OCI-LY1 (cell line): ENCODE data around the gene CLDN22.

Experiments
- H2AFZ ChIP-seq: fragments of 200-600 bp; sonication (generic), shearing (Covaris generic); 2 replicates; pipeline ENCODE4 v1.6.0; 2014; ENCODE audit warnings: antibody characterized with exemption, mild to moderate bottlenecking, low read length
- H3F3A ChIP-seq: fragments of 200-600 bp; sonication (generic), shearing (Covaris generic); 2 replicates; pipeline ENCODE4 v1.6.0; 2014; ENCODE audit warnings: mild to moderate bottlenecking, antibody characterized with exemption, low read length, moderate library complexity; ENCODE audit not compliant: insufficient read depth
- H3K27ac ChIP-seq: fragments of 200-600 bp; sonication (generic); 2 replicates; pipeline ENCODE4 v1.5.1; 2014; ENCODE audit warnings: low read length, mixed run types, mild to moderate bottlenecking, low read depth; ENCODE audit not compliant: poor library complexity, severe bottlenecking
- H3K27me3 ChIP-seq: fragments of 200-600 bp; sonication (generic); 2 replicates; pipeline ENCODE4 v1.6.0; 2014; ENCODE audit warnings: antibody characterized with exemption, mild to moderate bottlenecking, low read length, moderate library complexity; ENCODE audit not compliant: insufficient read depth
- H3K36me3 ChIP-seq: fragments of 200-600 bp; sonication (generic); 2 replicates; pipeline ENCODE4 v1.6.1; 2014; ENCODE audit warnings: mild to moderate bottlenecking, antibody characterized with exemption, low read length, moderate library complexity, mixed read lengths; ENCODE audit not compliant: insufficient read depth
- H3K4me1 ChIP-seq: fragments of 200-600 bp; sonication (generic); 2 replicates; pipeline ENCODE4 v1.5.1; 2014; ENCODE audit warnings: mild to moderate bottlenecking, low read length, moderate library complexity; ENCODE audit not compliant: insufficient read depth, severe bottlenecking
- H3K4me2 ChIP-seq: fragments of 200-600 bp; sonication (generic), shearing (Covaris generic); 2 replicates; pipeline ENCODE4 v1.6.1; 2014; ENCODE audit warnings: low read length
- H3K4me3 ChIP-seq: fragments of 200-600 bp; sonication (generic); 2 replicates; pipeline ENCODE4 v1.5.1; 2014; ENCODE audit warnings: low read length, low read depth, mild to moderate bottlenecking, mixed read lengths; ENCODE audit not compliant: poor library complexity, severe bottlenecking
- H3K79me2 ChIP-seq: fragments of 200-600 bp; shearing (Covaris generic); 2 replicates; pipeline ENCODE4 v1.6.1; 2016; ENCODE audit warnings: mixed run types, low read length, mixed read lengths; ENCODE audit not compliant: insufficient read depth
- H3K9ac ChIP-seq: fragments of 200-600 bp; sonication (generic), shearing (Covaris generic); 2 replicates; pipeline ENCODE4 v1.6.1; 2014; ENCODE audit warnings: mild to moderate bottlenecking, low read length, mixed read lengths
- H3K9me2 ChIP-seq: fragments of 200-600 bp; sonication (generic), shearing (Covaris generic); 2 replicates; pipeline ENCODE4 v1.6.1; 2014; ENCODE audit warnings: low read depth, mild to moderate bottlenecking, low read length, mixed read lengths
- H3K9me3 ChIP-seq: fragments of 200-600 bp; shearing (Covaris generic); 2 replicates; pipeline ENCODE4 v1.6.1; 2014; ENCODE audit warnings: low read length, mixed read lengths
- H4K20me1 ChIP-seq: fragments of 200-600 bp; sonication (generic), shearing (Covaris generic); 2 replicates; pipeline ENCODE4 v1.6.0; 2016; ENCODE audit warnings: mild to moderate bottlenecking, low read length; ENCODE audit not compliant: insufficient read depth
- EZH2 ChIP-seq: fragments of 200-600 bp; sonication (generic), shearing (Covaris generic); IDR thresholded peaks from 2 replicates; pipeline ENCODE4 v1.8.0; 2017; ENCODE audit warnings: borderline replicate concordance, mixed run types, mild to moderate bottlenecking, antibody characterized with exemption, low read length, moderate library complexity, mixed read lengths
- TF ChIP-seq, protein P1 (sequence below): fragments of 200-600 bp; sonication (generic), shearing (Covaris generic); IDR thresholded peaks from 2 replicates; pipeline ENCODE4 v1.5.1; 2017; ENCODE audit warnings: mild to moderate bottlenecking, antibody characterized with exemption, low read length, moderate library complexity, mixed read lengths

The CLDN22 gene

GRCh38 chr4:183347146-183347545, 27.1 kb upstream of the CLDN22 start:
- no peaks in the 10 kb centered on the region for H3K9me2 ChIP-seq
- no peak overlapping the region for H3K27ac ChIP-seq
- no peak for TF ChIP-seq EZH2
- TF ChIP-seq, protein P1, sequence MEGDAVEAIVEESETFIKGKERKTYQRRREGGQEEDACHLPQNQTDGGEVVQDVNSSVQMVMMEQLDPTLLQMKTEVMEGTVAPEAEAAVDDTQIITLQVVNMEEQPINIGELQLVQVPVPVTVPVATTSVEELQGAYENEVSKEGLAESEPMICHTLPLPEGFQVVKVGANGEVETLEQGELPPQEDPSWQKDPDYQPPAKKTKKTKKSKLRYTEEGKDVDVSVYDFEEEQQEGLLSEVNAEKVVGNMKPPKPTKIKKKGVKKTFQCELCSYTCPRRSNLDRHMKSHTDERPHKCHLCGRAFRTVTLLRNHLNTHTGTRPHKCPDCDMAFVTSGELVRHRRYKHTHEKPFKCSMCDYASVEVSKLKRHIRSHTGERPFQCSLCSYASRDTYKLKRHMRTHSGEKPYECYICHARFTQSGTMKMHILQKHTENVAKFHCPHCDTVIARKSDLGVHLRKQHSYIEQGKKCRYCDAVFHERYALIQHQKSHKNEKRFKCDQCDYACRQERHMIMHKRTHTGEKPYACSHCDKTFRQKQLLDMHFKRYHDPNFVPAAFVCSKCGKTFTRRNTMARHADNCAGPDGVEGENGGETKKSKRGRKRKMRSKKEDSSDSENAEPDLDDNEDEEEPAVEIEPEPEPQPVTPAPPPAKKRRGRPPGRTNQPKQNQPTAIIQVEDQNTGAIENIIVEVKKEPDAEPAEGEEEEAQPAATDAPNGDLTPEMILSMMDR, result no peak
- no peaks in the 10 kb centered on the region for H3K27me3 ChIP-seq
- H3K9ac ChIP-seq, result no peak overlapping the region
- no peaks in the 10 kb centered on the region for H4K20me1 ChIP-seq
- no peak overlapping the region for H2AFZ ChIP-seq
- no peaks in the 10 kb centered on the region for H3K36me3 ChIP-seq
- no peaks in the 10 kb centered on the region for H3F3A ChIP-seq
- no peak overlapping the region for H3K4me2 ChIP-seq
- H3K9me3 ChIP-seq, result no peaks in the 10 kb centered on the region
- H3K4me1 ChIP-seq, result no peaks in the 10 kb centered on the region
- H3K79me2 ChIP-seq, result no peaks in the 10 kb centered on the region
- H3K4me3 ChIP-seq, result no peak overlapping the region

DNA sequence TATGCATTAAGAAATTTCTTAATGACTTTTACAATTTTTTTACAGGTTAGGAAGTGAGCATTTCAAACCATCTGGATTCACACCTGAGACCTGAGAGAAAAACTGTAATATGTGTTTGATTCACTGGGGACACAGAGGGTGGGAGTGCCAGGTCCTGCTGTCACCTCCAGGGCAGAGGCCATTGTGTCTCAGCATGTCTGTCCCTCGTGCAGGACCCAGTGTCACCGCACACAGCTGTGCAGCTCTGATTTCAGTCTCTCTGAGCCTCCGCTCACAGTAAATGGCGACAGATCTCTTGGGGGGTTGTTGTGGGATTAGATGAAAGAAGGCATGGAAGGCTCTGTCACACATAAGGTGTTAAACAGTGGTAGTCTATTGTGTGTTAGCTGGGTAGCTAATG, 25.2 kb upstream of the CLDN22 start:
- no peaks in the 10 kb centered on the region for H3K4me1 ChIP-seq
- no peaks in the 10 kb centered on the region for H3K9me3 ChIP-seq
- H2AFZ ChIP-seq, result no peak overlapping the region
- no peak overlapping the region for H3K9ac ChIP-seq
- H3K79me2 ChIP-seq, result no peaks in the 10 kb centered on the region
- H3K4me2 ChIP-seq, result no peak overlapping the region
- no peaks in the 10 kb centered on the region for H3K27me3 ChIP-seq
- no peak overlapping the region for H3K4me3 ChIP-seq
- no peak for TF ChIP-seq EZH2
- TF ChIP-seq, protein P1, result no peak
- H3F3A ChIP-seq, result no peaks in the 10 kb centered on the region
- H3K27ac ChIP-seq, result no peak overlapping the region
- H4K20me1 ChIP-seq, result no peaks in the 10 kb centered on the region
- no peaks in the 10 kb centered on the region for H3K9me2 ChIP-seq
- no peaks in the 10 kb centered on the region for H3K36me3 ChIP-seq

DNA sequence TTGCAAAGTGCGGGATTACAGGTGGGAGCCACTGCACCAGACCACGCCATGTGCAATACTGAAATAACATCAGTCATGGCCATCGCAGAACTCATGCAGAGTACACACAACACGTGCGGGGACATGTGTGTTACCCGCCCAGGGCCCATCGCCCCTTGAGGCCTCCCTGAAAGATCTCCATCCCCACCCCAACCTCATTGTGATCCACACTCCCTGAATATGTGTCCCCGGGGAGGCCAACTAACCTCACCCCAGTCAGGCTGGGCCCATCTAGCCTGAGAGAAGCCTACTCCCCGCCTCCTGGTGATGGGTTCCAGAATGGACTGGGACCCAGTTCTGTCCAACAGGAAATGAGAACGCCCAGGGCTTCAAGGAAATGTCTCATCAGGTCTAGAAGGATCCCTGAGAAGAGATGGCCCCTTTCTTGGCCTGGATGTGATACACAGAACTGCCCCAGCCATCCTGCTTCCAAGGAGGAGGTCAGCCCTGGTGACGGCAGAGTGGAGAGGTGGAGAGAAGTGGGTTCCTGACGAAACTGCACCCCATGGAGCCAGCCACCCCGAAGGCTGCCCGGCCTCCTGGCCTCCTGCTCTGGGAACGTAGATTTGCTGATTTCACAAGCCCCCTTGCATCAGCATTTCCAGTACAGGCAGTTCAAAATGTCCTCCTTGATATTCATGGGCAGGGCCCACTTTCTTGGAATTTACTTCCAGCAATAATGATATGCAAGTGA, 24.6 kb upstream of the CLDN22 start:
- TF ChIP-seq EZH2, result no peak
- TF ChIP-seq, protein P1, result no peak

More for the DNA sequence above, 24.6 kb upstream of the CLDN22 start:
- Histone ChIP-seq H3K9me3 (no peaks in the 10 kb centered on the region), H3K4me2 (no peak overlapping the region), H3K27ac (no peak overlapping the region), H3K27me3 (no peaks in the 10 kb centered on the region), H3K36me3 (no peaks in the 10 kb centered on the region), H3K4me3 (no peak overlapping the region), H3K4me1 (no peaks in the 10 kb centered on the region), H3K79me2 (no peaks in the 10 kb centered on the region), H2AFZ (no peak overlapping the region), H3K9me2 (no peaks in the 10 kb centered on the region), H4K20me1 (no peaks in the 10 kb centered on the region), H3K9ac (no peak overlapping the region), H3F3A (no peaks in the 10 kb centered on the region)
